Central memory CD8-positive, alpha-beta T cell (primary cell): ENCODE measurements around the gene BATF.

ENCODE experiments used
- ATAC-seq: fragments of 150-1000 bp; cut with Tn5 transposase; replicated peaks from 2 replicates; pipeline ENCODE4 v1.10.0; 2022; ENCODE audit warnings: mild to moderate bottlenecking, moderate FRiP score, moderate number of reproducible peaks; ENCODE audit not compliant: poor library complexity, severe bottlenecking; ENCODE audit errors: extremely low read depth
- DNase-seq, 2 donors: peaks; one replicate each; pipeline ENCODE4 v3.0.0; 2021; ENCODE audit warnings: low spot score in 2 of 2
- H3K27ac Mint-ChIP-seq: one replicate; pipeline ENCODE4 v1.8.0; 2022; ENCODE audit warnings: low read depth, mild to moderate bottlenecking, moderate library complexity, mixed read lengths
- H3K27me3 Mint-ChIP-seq: one replicate; pipeline ENCODE4 v1.8.0; 2022; ENCODE audit warnings: mixed read lengths
- H3K36me3 Mint-ChIP-seq: one replicate; pipeline ENCODE4 v1.8.0; 2022; ENCODE audit warnings: mild to moderate bottlenecking, moderate library complexity, mixed read lengths; ENCODE audit not compliant: insufficient read depth
- H3K4me1 Mint-ChIP-seq: one replicate; pipeline ENCODE4 v1.8.0; 2022; ENCODE audit warnings: mixed read lengths
- H3K4me3 Mint-ChIP-seq: one replicate; pipeline ENCODE4 v1.8.0; 2022; ENCODE audit warnings: mild to moderate bottlenecking, moderate library complexity, mixed read lengths
- H3K9me3 Mint-ChIP-seq: one replicate; pipeline ENCODE4 v1.8.0; 2022; ENCODE audit warnings: mixed read lengths

BATF gene

GRCh38 chr14:75578786-75579337 lies 56.6 kb downstream of the BATF start:
- Mint-ChIP-seq H3K4me1 (peaks cover 19% of the 10 kb centered on the region), H3K36me3 (peaks cover 2% of the 10 kb centered on the region), H3K4me3 (peak overlapping the region; percentile 89), H3K27ac (no peak overlapping the region), H3K27me3 (no peaks in the 10 kb centered on the region), H3K9me3 (no peaks in the 10 kb centered on the region)
- no peak for DNase-seq
- no peak for ATAC-seq

- Mint-ChIP-seq H3K4me1 (peaks cover 19% of the 10 kb centered on the region), H3K27ac (no peak overlapping the region), H3K27me3 (no peaks in the 10 kb centered on the region), H3K4me3 (peak overlapping the region; percentile 89), H3K36me3 (peaks cover 2% of the 10 kb centered on the region), H3K9me3 (no peaks in the 10 kb centered on the region)
- DNase-seq (no peak), ATAC-seq (no peak)
Observed at GRCh38 chr14:75579338-75579864, 57.1 kb downstream of the BATF start.

- DNase-seq (no peak), ATAC-seq (no peak)
- no peaks in the 10 kb centered on the region for H3K9me3 Mint-ChIP-seq
- peak overlapping the region; percentile 89 for H3K4me3 Mint-ChIP-seq
- H3K4me1 Mint-ChIP-seq: peaks cover 19% of the 10 kb centered on the region
- H3K27me3 Mint-ChIP-seq: no peaks in the 10 kb centered on the region
- H3K36me3 Mint-ChIP-seq: peaks cover 2% of the 10 kb centered on the region
- H3K27ac Mint-ChIP-seq: no peak overlapping the region
Observed at GRCh38 chr14:75579882-75580281, 57.6 kb downstream of the BATF start.

DNA sequence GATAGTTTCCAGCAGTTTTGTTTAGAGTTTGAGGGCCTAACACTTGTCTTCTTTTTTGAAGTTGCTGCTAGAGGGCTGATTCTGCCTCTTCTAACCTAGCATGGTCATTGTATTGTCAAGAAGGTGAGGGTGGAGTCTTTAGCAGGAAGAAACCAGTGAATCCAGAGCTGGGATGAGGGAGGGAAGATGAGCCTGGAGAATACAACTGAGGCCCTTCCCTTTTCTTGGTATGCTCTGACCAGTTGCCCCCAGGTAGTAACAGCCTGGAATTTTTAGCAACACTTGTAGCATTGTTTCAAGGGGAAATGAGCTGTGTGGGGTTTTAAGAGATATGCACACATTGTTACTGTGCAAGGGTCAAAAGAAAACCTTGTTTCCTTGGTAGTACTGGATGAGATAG lies 65.1 kb downstream of the BATF start:
- Mint-ChIP-seq H3K4me3 (no peak overlapping the region), H3K4me1 (no peaks in the 10 kb centered on the region), H3K36me3 (no peaks in the 10 kb centered on the region), H3K27me3 (no peaks in the 10 kb centered on the region), H3K27ac (no peak overlapping the region), H3K9me3 (no peaks in the 10 kb centered on the region)
- ATAC-seq: no peak
- no peak for DNase-seq

DNA sequence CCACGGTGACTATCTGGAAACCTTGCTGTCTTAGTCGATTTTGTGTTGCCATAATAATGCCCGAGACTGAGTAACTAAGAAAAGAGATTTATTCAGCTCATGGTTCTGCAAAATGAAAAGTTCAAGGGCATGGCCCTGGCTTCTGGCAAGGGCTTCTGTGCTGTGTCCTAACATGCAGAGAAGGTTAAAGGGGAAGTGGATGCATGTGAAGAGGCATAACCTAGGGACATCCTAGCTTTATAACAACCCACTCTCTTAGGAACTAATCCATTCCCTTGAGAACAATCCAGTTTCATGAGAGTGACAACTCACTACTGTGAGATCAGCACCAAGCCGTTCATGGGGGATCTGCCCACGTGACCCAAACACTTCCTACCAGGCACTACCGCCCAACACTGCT lies 67.7 kb downstream of the BATF start:
- H3K4me3 Mint-ChIP-seq: no peak overlapping the region
- no peak for ATAC-seq
- no peak overlapping the region for H3K27ac Mint-ChIP-seq
- no peaks in the 10 kb centered on the region for H3K36me3 Mint-ChIP-seq
- no peaks in the 10 kb centered on the region for H3K9me3 Mint-ChIP-seq
- H3K27me3 Mint-ChIP-seq: no peaks in the 10 kb centered on the region
- no peak for DNase-seq
- no peaks in the 10 kb centered on the region for H3K4me1 Mint-ChIP-seq

- no peak for DNase-seq
- H3K4me3 Mint-ChIP-seq: no peak overlapping the region
- no peak overlapping the region for H3K27ac Mint-ChIP-seq
- ATAC-seq: no peak
- no peaks in the 10 kb centered on the region for H3K27me3 Mint-ChIP-seq
- no peaks in the 10 kb centered on the region for H3K36me3 Mint-ChIP-seq
- no peaks in the 10 kb centered on the region for H3K9me3 Mint-ChIP-seq
- H3K4me1 Mint-ChIP-seq: no peaks in the 10 kb centered on the region
Observed at GRCh38 chr14:75591331-75591946, 69.2 kb downstream of the BATF start.

DNA sequence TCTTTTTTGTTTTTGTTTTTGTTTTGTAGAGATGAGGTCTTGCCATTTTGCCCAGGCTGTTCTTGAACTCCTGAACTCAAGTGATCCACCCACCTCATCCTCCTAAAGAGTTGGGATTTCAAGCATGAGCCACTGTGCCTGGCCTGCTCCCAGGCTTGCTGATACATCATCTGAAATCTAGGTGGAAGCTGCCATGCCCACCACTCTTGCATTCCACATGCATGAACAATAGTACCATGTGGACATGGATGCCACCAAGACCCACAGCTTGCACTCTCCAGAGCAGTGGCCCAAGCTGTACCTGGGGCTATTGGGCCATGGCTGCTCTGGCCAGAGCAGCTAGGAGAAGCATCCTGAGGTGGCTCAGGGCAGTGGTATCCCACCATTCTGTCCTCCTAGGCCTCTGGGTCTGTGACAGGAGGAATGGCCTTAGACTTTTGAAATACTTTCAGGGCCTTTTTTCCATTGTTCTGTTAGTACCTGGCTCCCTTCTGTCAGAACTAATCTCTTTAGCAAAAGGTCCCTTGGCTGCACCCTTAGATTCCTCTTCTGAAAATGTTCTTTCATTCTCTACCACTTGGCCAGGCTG lies 69.8 kb downstream of the BATF start:
- ATAC-seq (no peak), DNase-seq (no peak)
- Mint-ChIP-seq H3K27ac (no peak overlapping the region), H3K4me1 (no peaks in the 10 kb centered on the region), H3K36me3 (no peaks in the 10 kb centered on the region), H3K4me3 (no peak overlapping the region), H3K9me3 (no peaks in the 10 kb centered on the region), H3K27me3 (no peaks in the 10 kb centered on the region)

GRCh38 chr14:75595226-75595625 lies 73.0 kb downstream of the BATF start:
- no peaks in the 10 kb centered on the region for H3K9me3 Mint-ChIP-seq
- H3K4me1 Mint-ChIP-seq: no peaks in the 10 kb centered on the region
- H3K27ac Mint-ChIP-seq: no peak overlapping the region
- no peaks in the 10 kb centered on the region for H3K27me3 Mint-ChIP-seq
- ATAC-seq (no peak), DNase-seq (no peak)
- H3K4me3 Mint-ChIP-seq: no peak overlapping the region
- no peaks in the 10 kb centered on the region for H3K36me3 Mint-ChIP-seq
